Mammary epithelial cell (primary cell): Measurements from ENCODE around the gene RNU1-4.

Experiments
- CTCF ChIP-seq, 2 donors: IDR thresholded peaks in 1 of 2; conservative IDR thresholded peaks in 1 of 2; 2 replicates each; pipeline ENCODE4 v1.5.1; 2011 to 2012; ENCODE audit warnings: inconsistent platforms in 2 of 2, low read length in 2 of 2, mild to moderate bottlenecking in 2 of 2, control low read depth in 1 of 2, low read depth in 1 of 2; ENCODE audit not compliant: insufficient read depth in 1 of 2; ENCODE audit errors: extremely low read depth in 1 of 2
- EZH2 ChIP-seq: IDR thresholded peaks from 2 replicates; pipeline ENCODE4 v1.6.1; 2012; ENCODE audit warnings: low read length, inconsistent platforms, borderline replicate concordance

- TF ChIP-seq CTCF (conservative IDR thresholded peaks at IDR 0.05 in 1 of 2, IDR thresholded peaks at IDR 0.05 in 1 of 2; ENCODE audit: extremely low read depth in 1 of 2, insufficient read depth in 1 of 2, low read depth in 1 of 2, low read length in 2 of 2) (no peak), EZH2 (no peak)
These were observed 20.6 kb upstream of the RNU1-4 start for GRCh38 chr1:16719571-16720350.
